Hematopoietic multipotent progenitor cell (in vitro differentiated cells): ENCODE results near the gene HEXD. TPM values are rescaled to one million over a fixed set of nuclear protein-coding genes. Genes with fewer than 3 reads are reported as not detected.
"Not testable (repeated sequence)": the region's sequence is repeated elsewhere in the genome, so short reads cannot be mapped to it uniquely, and the experiment has no call there.

Experiments
- DNase-seq, 3 donors: peaks; one replicate each; pipeline ENCODE4 v3.0.0-alpha.2; 2011 to 2015; ENCODE audit warnings: low read depth in 2 of 3, low spot score in 2 of 3
- total RNA-seq: library from RNA; depleted of rRNA; stranded (reverse); fragments of >200 nt; gene quantifications from one replicate; pipeline ENCODE4 v1.2.3, GENCODE V29; 2012

The HEXD gene
- total RNA-seq, 1 donor: 51.4 TPM

DNA sequence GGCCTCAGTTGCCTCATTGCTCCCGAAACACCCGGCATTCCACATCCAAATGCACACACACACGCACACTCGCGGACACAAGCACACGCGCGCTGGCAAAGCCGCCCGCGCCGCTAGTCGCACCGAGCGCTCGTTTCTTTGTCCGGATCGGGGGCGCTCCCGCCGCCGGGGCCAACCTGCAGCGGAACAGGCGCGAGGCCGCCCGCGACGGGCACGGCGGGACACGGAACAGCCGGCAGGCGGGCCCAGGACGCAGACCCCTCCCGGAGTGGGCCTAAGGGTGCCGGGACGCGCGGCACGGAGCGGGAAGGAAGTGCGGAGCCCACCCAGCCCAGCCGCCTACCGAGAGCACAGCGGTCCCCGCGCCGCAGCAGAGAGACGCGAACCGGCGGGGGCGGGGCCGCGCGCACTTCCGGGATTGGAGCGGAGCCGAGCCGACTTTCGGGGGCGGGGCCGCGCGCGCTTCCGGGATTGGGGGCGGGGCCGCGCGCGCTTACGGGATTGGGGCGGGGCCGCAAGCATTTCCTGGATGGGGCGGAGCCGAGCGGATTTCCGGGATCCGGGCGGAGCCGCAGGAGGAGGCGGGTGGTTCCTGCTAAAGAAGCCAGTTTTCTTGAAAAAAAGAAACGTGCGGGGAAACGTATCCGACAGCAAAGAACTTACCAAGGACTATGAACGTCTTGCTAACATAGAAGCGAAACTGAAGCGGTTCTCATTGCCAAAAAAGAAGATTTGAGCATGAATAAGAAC, 32.4 kb downstream of the HEXD start, which contains the start of gene CYBC1:
CYBC1 (minus strand) TSS at position 396 of the 750 bp plus-strand sequence. CDS start 1,498 bp downstream, outside the sequence.
- peak; percentile 92 to 95 (median 94) for DNase-seq

DNA sequence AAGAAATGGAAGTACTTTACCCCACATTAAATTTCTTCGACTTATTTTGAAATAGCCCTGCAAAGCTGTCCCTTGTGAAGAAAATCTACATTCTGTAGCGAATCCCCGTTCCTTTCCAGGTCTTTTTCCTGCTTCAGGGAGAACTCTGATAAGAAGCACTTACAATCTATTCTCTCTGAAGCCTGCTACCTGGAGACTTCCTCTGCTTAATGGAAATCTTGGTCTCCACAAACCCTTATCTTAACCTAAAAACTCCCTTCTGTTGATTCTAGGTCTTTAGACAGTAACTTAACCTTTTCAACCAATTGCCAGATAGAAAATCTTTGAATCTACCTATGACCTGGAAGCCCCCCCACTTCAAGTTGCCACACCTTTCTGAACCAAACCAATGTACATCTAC, 34.0 kb downstream of the HEXD start:
- DNase-seq: no peak

DNA sequence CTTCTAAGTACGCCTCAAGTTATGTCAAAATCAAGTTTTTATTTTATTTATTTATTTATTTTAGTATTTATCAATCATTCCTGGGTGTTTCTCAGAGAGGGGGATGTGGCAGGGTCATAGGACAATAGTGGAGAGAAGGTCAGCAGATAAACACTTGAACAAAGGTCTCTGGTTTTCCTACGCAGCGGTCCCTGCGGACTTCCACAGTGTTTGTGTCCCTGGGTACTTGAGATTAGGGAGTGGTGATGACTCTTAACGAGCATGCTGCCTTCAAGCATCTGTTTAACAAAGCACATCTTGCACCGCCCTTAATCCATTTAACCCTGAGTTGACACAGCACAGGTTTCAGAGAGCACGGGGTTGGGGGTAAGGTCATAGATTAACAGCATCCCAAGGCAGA, 35.0 kb downstream of the HEXD start:
- DNase-seq: not testable (repeated sequence)

DNA sequence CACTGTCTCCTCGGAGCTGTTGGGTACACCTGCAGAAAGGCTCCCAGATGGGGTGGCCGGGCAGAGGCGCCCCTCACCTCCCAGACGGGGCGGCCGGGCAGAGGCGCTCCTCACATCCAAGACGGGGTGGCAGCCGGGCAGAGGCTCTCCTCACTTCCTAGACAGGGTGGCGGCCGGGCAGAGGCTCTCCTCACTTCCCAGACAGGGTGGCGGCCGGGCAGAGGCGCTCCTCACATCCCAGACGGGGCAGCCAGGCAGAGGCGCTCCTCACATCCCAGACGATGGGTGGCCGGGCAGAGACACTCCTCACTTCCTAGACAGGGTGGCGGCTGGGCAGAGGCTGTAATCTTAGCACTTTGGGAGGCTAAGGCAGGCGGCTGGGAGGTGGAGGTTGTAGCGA, 35.6 kb downstream of the HEXD start:
- not testable (repeated sequence) for DNase-seq

DNA sequence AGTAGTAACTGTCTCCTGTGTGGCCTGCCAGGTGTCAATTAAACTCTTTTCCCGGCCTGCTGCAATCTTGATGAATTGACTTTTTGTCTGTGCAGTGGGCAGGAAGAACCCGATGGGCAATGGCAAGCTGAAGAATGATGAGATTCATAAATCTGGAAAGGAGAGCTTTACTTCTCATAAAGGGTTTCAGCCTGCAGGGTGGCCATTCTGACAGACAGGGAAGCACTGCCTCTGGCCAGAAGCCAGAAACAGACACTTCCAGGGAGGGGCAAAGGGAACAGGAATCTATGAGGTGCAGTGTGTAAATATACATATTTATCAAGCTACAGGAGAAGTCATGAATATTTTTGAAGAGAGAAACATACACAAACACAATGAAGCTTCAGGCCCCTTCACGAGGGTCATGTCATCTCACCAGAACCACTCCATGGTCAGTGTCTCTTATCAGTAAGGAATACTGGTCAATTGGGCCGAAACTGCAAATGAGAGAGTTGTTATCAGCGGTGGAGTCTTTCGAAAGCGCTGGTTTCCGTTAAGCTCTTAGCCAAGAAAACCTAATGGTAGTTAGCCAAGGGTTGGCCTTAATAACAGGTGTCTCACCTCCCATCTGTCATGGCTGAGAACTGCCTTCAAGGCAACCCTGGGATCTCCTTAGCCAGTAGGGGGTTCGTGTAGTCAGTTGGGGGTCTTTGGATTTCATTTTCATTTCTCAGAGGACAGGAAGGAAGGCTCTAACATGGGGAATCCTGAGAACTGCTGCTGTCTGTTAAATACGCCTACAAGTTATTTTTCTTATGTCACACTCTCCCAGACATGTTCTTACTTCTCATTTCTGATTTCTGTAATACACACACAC, 39.2 kb downstream of the HEXD start:
- DNase-seq: no peak

DNA sequence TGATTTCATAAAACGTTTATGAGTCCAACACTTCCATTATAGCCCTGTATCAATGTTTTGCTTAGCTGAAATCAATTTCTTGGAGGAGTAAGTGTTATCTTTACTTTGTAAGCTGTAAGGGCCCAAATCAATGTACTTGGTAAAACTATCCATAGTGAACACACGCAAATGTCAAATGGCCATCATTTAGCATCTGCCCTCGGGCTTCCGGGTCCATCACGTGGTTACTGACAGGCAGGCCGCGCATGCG, 39.7 kb downstream of the HEXD start:
- peak in 1 of 3 donors; percentile 95 for DNase-seq

DNA sequence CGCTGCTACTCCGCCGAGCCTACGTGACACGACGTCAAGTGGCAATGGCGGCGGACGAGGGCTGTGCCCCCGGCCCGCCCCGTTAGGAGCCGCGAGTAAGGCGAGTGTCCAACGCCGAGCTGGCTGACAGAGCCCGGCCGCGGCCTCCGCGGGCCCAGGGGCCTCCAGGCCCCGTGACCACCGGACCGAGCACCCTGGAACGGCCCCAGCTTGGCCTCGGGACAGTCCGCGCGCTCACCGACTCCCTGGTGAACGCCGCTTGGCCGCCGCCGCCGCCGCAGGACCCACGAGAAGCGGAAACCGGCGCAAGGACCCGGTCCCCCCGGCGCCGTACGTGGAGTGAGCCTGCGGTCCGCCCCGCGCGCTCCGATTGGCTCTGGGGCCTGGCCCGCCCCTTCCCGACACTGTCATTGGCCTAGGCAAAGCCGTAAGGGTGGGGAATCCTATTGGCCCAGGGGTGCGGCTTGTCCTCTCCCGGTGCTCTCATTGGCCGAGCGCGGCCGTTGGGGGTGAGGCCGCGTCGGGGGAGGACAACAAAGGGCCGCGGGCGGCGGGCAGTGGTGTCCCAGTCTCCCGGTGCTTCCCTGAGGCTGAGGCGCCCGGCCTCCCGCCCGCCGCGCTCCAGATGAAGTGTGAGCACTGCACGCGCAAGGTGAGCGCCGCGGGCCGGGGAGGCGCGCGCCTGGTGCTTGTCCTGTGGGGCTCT, 40.2 kb downstream of the HEXD start, which contains the start of gene NARF:
NARF (plus strand) TSS at position 563 of the 706 bp plus-strand sequence; CDS start at position 626, 63 bp downstream.
- DNase-seq: peak; percentile 88 to 98 (median 96)

DNA sequence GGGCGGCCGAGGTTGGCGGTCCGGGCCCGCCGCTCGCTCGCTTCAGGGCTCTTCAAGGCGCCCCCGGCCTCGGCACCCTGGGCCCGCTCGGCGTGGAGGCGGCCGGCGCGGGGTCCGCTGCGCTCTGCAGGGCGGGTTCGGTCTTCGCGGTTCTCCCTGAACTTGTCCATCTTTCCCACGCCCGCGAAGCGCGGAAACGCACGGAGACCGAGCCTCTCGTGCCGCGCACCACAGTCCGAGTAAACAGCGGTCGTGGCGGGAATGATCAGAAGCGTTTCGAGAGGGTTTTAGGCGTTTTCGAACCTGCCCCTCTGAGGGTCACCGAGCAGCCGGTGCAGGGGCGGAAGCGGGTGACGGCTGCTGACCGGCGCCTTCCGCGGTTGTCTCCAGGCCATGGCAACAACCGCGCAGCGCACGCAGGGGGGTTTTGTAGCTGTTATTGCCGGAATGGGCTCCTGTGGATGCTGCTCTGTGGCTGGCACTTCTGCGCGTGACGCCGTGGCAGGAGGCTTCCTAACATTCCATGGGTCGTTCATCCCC, 40.8 kb downstream of the HEXD start:
- DNase-seq: peak in 2 of 3 donors; percentile 47 to 52

DNA sequence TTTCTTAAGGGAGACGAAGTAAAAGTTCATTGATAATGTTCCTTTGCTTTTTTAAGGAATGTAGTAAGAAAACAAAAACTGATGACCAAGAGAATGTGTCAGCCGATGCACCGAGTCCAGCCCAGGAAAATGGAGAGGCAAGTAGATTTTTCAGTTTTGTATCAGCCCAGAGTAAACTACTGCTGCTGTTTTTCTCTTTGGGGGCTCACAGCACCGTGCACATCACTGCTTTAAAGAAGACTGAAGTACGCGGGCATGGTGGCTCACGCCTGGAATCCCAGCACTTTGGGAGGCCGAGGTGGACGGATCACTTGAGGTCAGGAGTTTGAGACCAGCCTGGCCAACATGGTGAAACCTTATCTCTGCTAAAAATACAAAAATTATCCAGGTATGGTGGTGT, 41.8 kb downstream of the HEXD start:
- DNase-seq: not testable (repeated sequence)

DNA sequence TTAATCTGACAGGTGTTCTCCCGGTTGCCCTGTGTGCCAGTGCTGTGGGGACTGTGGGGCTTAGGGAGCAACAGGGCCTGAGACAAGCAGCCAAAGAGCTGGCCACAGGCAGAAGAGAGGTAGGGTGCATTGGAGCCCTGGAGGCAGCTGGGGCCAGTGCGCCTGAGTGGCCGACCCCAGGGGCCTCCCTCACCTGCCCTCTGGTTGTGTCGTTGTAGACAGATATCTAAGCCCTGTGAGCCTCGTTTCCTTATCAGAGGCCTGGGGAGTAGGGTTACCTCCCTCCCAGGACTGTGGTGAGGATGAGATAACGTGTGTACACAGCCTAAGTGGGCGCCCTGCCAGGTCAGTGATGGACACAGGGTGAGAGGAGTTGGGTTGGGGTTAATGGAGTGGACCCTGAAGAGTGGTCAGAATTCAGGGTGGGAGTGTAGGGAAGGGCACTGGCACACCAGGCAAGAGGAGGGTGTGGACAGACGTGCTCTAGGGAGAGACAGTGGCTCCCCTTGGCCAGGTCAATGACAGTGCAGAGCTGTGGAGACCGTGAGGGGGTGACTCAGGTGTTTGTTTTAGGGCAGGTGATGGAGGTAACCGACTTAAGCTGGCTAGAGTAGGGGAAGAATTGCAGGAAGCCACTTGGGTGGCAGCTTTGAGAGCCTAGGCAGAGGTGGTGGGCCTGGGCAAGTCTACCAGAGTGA, 43.8 kb downstream of the HEXD start:
- no peak for DNase-seq

DNA sequence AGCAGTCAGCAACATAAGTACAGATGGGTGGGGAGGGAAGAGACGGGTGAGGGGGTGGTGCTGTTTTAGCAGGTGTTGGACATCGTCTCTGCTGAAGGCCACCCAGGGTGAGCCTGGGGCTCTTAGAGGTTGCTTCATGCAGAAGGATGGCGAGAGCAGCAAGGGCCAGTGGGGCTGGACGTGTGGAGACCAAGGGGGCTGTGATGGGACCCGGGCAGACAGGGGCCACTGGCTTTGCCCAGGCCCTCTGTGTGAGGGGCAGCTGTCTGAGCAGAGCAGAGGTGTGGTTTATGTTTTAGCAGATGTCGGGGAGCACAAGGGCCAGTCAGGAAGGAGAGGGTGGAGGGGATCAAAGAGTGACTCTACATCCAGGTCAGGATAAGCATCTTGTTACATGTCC, 45.2 kb downstream of the HEXD start:
- no peak for DNase-seq

DNA sequence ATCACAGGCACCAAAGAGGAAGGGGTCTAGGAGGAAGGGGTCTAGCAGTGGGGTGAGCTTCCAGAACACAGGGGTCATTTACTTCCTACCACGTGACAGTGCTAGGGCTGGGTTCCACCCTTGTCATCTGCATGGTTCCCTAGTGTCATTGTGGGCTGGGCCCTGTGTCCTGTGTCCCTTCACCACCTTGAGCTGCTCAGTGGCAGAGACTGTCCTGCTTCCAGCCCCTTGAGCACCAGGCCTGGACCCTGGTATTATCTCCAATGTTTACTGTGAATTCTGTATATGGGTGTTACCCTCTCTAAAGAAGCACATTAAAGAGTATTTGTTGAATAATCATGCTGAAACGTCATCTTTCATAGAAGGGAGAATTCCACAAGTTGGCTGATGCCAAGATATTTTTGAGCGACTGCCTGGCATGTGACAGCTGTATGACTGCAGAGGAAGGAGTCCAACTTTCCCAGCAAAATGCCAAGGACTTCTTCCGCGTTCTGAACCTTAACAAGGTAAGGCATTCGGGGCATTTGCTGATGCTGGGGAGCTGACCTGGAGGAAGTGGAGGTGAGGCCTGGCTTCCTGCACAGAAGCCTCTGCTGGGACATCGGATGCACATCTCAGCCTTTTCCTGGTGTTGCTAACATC, 45.9 kb downstream of the HEXD start:
- DNase-seq: no peak

DNA sequence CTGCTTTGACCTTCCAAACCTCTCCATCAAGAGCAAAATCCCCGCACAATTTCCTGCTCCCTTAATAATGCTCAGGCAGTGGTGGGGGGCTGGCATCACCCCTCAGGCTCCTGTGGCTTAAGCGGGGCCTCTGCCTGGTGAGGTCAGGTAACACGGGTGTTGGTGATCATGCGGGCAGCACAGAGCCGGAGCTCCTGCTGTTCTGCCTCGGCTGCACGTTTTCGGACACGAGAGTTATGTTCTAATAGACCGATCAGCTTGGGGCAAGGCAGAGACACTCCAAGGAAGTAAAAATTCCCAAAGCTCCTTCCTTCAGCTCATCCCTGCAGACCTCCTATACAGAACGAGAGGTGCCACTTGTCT, 46.4 kb downstream of the HEXD start:
- no peak for DNase-seq

DNA sequence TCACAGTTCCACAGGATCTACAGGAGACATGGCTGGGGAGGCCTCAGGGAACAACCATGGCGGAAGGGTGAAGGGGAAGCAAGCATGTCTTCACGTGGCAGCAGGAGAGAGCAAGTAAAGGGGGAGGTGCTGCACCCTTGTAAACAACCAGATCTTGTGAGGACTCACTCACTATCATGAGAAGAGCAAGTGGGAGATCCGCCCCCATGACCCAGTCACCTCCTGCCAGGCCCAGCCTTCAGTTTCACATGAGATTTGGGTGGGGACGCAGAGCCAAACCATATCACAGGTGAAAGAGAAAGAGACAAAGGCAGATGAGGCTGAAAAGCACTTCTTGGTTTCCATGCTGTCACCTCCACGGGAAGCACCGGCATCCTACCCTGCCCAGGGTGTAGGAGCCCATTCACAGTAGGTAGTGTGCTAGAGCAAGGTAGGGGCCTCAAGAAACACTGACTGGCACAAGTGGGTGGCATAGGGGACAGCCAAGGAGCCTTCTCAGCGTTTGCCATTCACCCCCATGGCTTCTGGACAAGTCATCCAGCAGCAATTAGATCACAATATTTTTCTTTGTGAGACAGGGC, 47.0 kb downstream of the HEXD start:
- DNase-seq: no peak

DNA sequence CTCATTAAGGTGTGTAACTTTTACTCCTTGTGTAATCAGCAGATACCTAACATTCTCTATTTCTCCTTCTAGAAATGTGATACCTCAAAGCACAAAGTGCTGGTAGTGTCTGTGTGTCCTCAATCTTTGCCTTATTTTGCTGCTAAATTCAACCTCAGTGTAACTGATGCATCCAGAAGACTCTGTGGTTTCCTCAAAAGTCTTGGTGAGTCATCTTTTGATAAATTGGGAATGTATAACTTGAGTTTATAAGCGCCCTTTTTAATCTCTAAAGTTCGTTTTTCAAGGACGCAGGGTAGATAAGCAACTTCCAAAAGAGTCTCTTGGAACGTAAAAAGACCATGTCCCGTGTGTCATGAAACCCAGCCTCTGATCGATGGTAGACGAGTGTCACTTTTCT, 50.5 kb downstream of the HEXD start:
- no peak for DNase-seq

DNA sequence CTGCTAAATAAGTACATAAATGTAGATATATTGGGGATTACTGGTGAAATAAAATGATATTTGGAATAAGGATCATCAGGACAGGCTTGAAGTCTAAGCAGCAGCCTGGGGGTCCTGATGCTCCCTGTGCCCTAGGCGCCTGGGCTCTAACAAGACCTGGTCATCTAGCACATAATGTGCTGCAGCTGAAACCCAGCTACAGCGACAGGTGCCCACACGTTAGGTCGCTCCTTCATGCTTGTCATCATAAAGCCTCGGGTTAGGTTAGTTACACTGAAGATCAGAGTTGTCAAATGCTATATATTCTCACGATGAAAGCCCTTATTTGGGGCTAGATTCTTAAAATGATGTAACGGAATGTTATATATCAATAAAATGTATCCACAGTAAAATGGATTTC, 51.9 kb downstream of the HEXD start:
- DNase-seq: no peak

DNA sequence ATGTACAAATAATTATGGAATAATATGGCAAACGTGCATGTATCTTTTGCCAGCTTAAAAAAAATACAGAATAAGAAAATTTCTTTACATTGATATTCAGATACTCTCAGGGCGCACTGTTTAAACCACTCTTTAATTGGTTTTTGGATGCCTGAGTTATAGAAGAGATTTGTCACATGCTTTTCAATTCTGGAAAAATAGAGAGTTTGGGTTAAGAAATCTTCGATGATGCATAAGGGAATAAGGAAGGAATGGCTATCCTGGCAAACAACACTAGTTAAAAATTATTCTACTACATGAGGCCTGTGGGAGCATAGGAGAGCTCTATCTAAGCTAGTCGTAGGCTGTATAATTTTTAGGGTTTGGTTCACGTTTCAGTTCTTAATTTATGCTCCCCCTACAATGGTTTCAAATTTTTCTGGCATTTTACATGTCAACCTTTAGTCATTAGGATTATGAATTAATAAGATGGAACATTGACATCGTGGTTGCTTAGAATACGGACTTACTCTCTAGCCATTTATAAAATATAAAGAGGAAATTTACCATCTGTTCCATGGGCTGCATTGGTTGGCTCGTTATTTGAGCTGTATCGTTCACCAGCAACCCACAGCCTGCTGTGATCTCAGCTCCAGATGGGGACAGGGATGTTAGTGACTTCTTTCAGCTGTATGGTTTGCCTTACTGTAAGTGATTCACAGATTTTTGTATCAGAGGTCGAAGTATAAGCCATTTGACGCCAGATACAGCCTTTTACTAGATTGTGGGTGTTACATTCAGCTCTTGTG, 56.3 kb downstream of the HEXD start:
- DNase-seq: no peak

DNA sequence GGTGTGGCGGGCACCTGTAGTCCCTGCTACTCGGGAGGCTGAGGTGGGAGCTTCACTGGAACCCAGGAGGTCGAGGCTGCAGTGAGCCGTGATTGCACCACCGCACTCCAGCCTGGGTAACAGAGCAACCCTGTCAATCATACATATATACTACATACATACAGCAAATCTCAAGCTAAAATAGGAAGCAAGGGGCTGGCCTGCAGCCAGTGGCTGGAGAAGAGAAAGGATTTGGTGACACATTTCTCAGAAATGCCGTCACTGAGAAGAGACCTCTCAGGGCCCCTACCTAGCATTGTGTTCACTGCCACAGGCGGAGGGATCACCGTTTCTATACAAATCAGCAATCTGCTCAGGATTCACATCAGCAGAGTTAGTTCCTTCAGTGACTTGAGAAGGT, 57.3 kb downstream of the HEXD start:
- no peak for DNase-seq

DNA sequence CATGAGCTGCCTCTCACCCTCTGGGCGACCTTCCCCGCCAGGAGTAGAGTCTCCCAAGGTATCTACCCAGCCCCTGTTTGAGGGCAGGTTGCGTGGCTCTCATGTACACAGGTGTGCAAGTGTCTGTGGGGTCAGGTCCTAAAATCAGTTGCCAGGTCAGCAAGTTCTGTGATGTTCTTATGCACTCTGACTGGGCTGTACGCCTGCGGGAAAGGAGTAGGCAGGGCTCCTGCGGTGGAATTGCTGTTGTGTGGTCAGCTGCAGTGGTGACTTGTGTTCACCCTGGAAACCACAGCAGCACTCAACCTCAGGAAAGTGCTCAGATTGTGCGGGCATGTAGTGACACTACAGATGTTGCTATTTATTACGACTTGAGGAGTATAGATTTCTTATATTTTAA, 59.8 kb downstream of the HEXD start:
- no peak for DNase-seq
